ENCODE results near the gene ALOX12B.
A peak's percentile ranks its signal among the peaks of the same experiment; 100 is the strongest.
"Not testable (repeated sequence)": the region's sequence is repeated elsewhere in the genome, so short reads cannot be mapped to it uniquely, and the experiment has no call there.

The ALOX12B gene

DNA sequence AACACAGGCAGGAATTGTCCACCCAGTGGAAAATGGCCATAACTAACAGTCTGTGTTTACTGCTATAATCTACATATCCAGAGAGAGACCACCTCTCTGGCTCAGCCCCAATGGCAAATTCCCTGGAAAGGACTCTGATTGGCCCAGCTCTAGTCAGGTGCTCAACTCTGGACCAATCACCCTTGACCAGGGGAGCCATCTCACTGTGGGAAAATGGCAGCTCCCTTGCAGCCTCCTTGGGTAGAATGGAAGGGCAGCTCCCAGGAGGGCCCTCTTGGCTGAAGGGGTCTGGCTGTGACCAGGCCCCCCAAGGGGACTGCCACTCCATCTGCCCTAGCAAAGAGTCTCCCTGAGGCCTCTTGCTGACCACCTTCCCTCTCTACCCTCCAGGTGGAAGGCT, 45.5 kb downstream of the ALOX12B start:
- no peak for DNase-seq

DNA sequence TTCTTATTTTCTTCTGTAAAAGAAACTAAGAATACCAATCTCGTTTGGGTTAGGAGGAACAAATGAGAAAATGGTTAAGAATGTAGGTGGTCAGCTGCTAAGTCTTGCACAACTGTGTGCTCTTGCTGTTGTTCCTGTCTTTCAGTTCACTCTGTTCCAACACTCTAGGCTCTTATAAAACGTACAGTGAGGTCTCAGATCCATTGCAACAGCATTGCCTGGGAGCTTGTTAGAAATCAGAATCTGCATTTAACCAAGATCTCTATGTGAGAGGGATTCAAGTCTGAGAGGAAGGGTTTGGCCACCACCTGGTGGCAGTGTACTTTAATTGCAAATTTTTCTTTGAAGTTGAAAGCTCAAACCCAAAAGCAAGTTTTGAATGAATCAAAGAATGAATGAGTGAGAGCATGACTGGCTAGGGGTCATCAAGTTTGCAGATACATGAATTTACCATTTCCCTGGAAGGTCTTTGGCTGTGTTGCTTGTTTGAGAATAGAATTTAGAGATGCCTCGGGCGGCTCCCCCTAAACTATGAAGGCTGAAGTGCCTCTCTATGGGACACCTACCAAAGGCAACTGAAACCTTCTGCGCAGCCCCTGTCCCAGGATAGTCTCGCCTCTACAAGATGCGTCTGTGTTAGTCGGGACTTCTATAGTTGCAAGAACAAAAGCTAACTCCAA, 46.1 kb downstream of the ALOX12B start:
- DNase-seq: peak in 1 of 4 experiments; percentile 13

DNA sequence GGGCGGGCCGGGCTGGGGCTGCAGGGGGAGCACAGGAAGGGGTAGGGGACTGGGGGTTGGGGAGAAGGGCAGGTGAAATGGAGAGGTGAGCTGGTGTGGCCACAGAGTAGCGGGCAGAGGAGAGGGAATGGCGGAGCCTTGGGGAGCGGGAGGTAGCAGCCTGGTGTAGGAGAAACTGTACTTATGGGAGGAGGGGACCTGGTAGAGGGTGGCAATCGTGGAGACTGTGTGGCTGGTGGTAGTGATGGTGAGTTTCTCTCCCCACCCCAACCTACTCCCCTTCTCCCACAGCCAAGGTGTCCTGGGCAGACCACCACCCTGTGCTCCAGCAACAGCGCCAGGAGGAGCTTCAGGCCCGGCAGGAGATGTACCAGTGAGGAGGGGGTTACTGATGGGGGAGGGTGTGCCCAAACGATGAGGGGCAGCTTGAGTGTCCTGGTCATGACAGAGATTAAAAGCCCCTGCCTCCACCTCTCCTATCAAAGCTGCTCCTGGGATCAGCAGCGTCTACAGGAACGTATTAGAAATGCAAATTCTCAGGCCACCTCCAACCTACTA, 47.8 kb downstream of the ALOX12B start:
- no peak for DNase-seq

DNA sequence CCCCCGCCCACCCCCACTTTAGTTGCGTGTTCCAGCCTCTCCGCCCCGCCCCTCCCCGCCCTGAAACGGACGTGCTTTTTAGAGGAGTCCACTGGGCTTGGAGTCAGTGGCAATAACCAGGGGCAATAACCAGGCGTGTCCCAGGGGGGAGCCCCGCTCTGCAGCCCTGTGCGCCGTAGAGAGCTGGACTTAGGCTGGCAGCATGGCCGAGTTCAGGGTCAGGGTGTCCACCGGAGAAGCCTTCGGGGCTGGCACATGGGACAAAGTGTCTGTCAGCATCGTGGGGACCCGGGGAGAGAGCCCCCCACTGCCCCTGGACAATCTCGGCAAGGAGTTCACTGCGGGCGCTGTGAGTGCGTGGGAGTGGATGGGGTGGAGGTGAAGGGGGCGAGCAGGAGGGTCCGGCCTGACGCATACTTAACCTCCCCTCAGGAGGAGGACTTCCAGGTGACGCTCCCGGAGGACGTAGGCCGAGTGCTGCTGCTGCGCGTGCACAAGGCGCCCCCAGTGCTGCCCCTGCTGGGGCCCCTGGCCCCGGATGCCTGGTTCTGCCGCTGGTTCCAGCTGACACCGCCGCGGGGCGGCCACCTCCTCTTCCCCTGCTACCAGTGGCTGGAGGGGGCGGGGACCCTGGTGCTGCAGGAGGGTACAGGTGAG, 48.4 kb downstream of the ALOX12B start, which contains the start of gene ALOX15B:
ALOX15B (plus strand) TSS at position 106 of the 657 bp plus-strand sequence; CDS start at position 203, 97 bp downstream.
- DNase-seq: no peak

DNA sequence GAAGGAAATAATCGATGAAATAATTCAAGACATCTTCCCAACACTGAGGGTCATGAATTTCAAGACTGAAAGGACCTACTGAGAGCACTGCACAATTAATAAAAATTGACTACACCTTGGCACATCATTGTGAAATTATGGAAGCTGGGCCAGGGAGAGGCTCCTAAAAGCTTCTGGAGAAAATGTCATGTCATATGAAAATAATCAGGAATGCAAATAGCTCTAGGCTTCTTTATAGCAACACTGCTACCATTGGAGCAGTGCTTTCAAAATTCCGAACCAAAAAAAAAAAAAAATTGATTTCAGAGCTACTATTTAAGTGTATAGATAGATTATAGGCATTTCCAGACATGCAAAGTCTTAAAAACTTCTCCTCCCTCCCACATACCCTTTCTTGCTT, 55.1 kb downstream of the ALOX12B start:
- no peak for DNase-seq

DNA sequence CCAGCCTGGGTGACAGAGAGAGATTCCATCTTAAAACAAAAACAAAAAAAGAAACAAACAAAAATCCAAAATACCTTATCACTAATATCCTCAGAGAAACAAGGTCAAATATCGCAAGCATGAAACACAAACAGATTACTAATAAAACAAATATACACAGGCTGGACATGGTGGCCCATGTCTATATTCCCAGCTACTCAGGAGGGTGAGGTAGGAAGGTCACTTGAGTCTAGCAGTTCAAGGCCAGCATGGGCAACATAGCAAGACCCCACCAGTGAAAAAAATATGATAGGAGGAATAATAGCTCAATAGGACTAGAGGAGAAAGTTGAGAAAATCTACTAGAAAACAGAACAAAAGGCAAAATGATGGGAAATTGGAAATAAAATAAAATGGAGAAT, 55.6 kb downstream of the ALOX12B start:
- no peak for DNase-seq

DNA sequence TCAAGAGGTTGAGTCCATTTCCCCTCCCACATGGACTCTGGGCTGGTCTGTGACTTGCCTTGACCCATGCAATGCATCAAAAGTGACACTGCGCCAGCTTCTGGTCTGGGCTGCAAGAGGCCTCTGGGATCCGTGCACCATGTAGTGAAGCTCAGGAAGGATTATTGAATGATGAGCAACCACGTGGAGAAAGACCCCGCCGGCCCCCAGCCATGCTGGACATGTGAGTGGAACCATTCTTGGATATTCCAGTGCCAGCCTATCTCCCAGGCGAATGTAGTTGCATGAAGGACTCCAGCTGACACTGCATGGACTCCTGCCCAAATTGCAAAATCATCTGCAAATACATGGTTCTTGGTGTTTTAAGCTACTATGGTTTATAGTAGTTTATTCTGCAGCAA, 56.3 kb downstream of the ALOX12B start:
- DNase-seq: no peak

DNA sequence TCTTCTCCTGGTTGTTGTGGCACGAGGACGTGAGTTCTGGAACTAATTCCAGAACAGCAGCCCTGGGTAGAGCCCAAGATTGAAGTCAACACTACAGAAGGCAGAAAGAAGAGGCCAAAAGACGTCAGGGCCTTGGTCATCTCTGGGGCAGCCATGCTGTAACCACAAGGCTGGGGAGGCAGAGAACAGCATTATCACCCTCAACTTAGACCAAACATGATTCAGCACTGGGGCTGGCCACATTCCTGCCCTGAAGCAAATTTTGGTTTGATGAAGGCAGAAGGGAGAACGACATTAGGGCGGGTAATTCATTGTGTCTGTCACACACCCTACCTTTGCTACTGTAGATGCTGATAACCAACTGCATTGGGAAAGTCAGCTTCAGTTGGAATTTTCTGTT, 58.4 kb downstream of the ALOX12B start:
- DNase-seq: no peak

DNA sequence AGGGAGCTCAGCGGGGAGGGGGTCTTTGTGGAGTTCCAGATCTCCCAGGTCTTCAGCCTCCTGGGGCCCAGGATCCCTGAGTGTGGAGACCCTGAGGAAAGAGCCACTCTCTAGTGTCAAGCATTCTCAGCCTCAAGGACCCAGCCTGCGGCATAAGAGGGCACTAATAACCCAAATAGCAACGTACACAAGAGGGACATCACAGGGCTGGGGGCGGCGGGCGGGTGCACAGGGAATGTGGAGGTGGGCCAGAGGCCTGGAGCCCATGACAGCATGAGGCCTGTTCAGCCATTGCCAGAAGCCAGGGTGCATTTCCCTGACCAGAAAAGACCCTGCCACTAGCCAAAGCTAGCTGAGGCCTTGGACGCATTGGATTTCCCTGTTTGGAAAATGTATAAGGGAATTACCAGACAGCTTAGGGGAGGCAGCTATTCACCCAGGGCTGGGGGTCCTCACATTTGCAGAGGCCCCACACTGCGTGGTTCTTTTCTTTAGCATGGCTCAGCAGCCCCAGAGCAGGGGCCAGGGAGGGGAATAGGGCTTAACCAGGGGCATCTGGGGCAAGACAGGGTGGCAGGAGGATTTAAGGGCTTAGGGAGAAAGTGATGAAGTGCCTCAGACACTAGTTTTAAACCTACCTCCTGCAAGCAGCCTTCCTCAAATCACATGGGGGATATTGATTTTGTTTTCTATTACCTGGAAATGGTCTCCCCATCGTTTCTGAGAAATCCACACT, 62.2 kb downstream of the ALOX12B start:
- no peak for DNase-seq

DNA sequence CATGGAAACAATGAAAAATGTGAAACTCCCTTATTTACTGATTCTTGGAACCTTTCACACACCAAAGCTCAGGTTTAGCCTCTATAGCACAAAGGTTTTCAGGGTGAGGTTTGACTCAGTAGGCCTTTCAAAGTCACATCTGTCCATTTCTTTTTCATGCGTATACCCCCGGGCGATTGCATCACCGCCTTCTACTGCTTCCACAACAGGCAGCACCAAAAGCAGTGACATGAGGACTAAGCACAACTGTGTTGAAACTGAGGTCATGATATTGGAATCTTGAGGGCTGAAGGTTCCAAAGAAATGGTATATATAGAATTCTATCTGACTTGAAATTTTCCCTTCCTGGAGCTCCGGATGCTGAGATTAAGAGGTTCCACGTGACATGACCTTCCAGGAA, 63.4 kb downstream of the ALOX12B start:
- DNase-seq: not testable (repeated sequence)
